PFSK-1 (cell line): ENCODE results near the gene ATRN.

Source experiments
- FOXP2 ChIP-seq: optimal IDR thresholded peaks from 2 replicates; pipeline ENCODE3; 2011; ENCODE audit warnings: borderline replicate concordance, control low read depth, inconsistent platforms; ENCODE audit not compliant: insufficient read depth; ENCODE audit errors: extremely low read length, extremely low read depth
- POLR2AphosphoS5 ChIP-seq: IDR thresholded peaks from 2 replicates; pipeline ENCODE4 v1.6.1; 2012; ENCODE audit warnings: low read depth, mild to moderate bottlenecking, control low read depth, low read length, moderate library complexity
- REST ChIP-seq, 2 experiments: IDR thresholded peaks; 2 replicates each; pipeline versions ENCODE4 v1.6.1 to v1.8.0; 2011 to 2012; ENCODE audit warnings: low read depth in 2 of 2, low read length in 2 of 2, control low read depth in 1 of 2, inconsistent platforms in 1 of 2, mild to moderate bottlenecking in 1 of 2, moderate library complexity in 1 of 2; ENCODE audit not compliant: insufficient read depth in 1 of 2
- SIN3A ChIP-seq: IDR thresholded peaks from 2 replicates; pipeline ENCODE4 v1.6.1; 2012; ENCODE audit warnings: mild to moderate bottlenecking, low read length, moderate library complexity, borderline replicate concordance; ENCODE audit not compliant: insufficient read depth
- TAF1 ChIP-seq: IDR thresholded peaks from 2 replicates; pipeline ENCODE4 v1.6.1; 2012; ENCODE audit warnings: low read length, control low read depth, borderline replicate concordance; ENCODE audit not compliant: insufficient read depth

GRCh38 chr20:3471397-3472021 lies 691 bp downstream of the ATRN start:
- no peak for TF ChIP-seq POLR2AphosphoS5
- no peak for TF ChIP-seq TAF1
- TF ChIP-seq REST (IDR thresholded peaks at IDR 0.05; ENCODE audit: insufficient read depth in 1 of 2, low read depth in 2 of 2, low read length in 2 of 2), result no peak
- TF ChIP-seq FOXP2, result no peak
- TF ChIP-seq SIN3A, result no peak
